IPS-18a (cell line): ENCODE results near the gene EML4.

Experiments used
- H3K27ac ChIP-seq: one replicate; pipeline ENCODE4 v1.5.1; 2013; ENCODE audit warnings: low read length
- H3K27me3 ChIP-seq: one replicate; pipeline ENCODE4 v1.6.1; 2013; ENCODE audit warnings: mild to moderate bottlenecking, low read length; ENCODE audit not compliant: control insufficient read depth, insufficient read depth
- H3K36me3 ChIP-seq: one replicate; pipeline ENCODE4 v1.6.1; 2013; ENCODE audit warnings: low read depth, low read length; ENCODE audit not compliant: control insufficient read depth
- H3K4me1 ChIP-seq: one replicate; pipeline ENCODE4 v1.6.1; 2013; ENCODE audit warnings: low read depth, low read length; ENCODE audit not compliant: control insufficient read depth
- H3K4me3 ChIP-seq: one replicate; pipeline ENCODE4 v1.5.1; 2013; ENCODE audit warnings: low read length
- H3K9ac ChIP-seq: one replicate; pipeline ENCODE4 v1.6.1; 2013; ENCODE audit warnings: mild to moderate bottlenecking, low read length, moderate library complexity
- H3K9me3 ChIP-seq: one replicate; pipeline ENCODE4 v1.6.1; 2013; ENCODE audit warnings: low read depth, low read length; ENCODE audit not compliant: control insufficient read depth

EML4 gene

DNA sequence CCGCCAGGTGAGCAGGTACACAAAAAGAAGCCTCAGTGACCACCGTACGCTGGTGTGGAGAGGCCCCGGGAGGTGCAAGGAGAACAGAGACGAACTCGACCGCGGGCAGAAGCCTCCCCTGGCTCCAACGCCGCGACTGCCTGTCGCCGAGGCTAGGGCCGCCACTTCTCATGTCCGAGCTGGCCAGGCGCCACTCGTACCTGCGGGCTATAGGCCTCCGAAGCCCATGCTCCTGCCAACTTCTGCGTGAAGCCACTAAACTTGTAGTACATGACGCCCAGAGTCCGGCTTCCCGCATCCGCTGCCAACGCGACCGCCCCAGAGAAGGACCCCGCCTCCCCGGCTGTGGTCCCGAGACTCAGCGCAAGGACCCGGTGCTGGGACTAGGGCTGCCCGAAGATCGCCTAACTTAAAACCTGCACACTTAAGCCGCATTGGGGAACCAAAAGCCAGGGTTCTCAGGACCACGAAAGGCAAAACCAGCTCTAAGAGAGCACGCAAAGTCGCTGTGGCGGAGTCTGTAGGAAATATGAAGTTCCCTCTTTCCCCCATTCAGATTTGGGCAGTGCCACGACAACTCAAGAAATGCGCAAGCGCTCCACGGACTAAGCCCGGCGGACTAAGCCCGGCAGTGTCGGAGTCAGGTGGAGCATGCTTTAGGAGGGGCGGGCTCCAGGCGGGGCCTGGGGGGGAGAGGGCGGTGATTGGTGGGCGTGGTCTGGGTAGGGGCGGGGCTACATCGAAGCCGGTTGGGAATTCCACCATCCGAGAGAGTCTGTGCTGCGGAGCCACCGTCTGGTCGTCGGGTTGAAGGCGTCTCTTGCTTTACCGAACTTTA, 192.0 kb downstream of the EML4 start, which contains the start of gene COX7A2L:
Gene COX7A2L (minus strand): TSS at position 328 of the 838 bp plus-strand sequence. CDS start 56 bp downstream, at position 272.
- no peaks in the 10 kb centered on the region for H3K27me3 ChIP-seq
- H3K4me3 ChIP-seq: peak within 1 kb of the TSS; percentile 96
- no peaks in the 10 kb centered on the region for H3K36me3 ChIP-seq
- no peaks in the 10 kb centered on the region for H3K9me3 ChIP-seq
- peak within 1 kb of the TSS; percentile 92 for H3K9ac ChIP-seq
- peaks cover 15% of the 10 kb centered on the region for H3K4me1 ChIP-seq
- peak within 1 kb of the TSS; percentile 98 for H3K27ac ChIP-seq

DNA sequence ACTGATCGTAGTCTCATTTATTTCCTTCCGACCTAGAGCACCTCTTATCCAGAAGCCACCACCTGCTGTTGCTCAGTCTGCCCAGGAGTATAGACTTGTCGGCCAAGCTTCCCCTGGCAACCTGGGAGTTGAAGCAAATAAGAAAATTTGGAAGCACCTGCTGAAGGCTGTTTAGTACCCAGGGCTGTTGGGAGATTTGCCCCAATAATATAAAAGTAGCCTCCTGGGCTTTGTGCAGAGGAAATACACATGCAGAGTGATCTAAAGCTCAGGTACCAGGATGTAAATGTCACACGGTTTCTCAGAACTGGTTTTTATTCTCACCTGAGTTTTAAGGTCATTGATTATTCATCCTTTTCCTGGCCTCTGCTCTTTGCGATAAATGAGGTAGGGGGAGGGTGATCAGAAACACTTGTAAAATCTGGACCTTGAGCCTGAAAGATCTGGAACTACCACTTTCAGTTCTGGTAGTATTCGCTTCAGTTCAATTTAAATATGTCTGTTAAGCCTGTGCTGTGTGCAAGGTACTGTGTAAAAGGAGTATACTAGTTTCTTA, 192.7 kb downstream of the EML4 start:
- Histone ChIP-seq H3K9ac (peak overlapping the region; percentile 92), H3K4me3 (peak overlapping the region; percentile 96), H3K4me1 (peaks cover 15% of the 10 kb centered on the region), H3K9me3 (no peaks in the 10 kb centered on the region), H3K36me3 (no peaks in the 10 kb centered on the region), H3K27ac (no peak overlapping the region), H3K27me3 (no peaks in the 10 kb centered on the region)

DNA sequence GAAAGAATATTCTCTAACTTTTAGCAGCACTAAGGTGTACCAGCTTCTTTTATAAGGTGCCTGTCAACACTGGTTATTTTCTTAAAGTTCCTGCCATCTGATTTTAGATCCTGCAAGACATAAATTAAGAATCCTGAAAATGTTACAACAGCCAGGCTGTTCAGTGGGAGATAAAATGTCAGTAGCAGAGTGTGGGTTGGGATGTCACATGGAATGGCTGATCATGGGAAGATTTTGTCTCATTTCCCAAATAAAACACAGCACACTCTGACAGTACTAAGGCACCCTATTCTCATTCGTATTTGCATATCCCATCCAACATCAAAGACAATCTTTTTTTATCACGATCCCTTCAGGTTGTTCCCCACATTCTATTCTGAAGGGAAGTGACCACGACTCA, 194.3 kb downstream of the EML4 start:
- no peak overlapping the region for H3K27ac ChIP-seq
- no peak overlapping the region for H3K9ac ChIP-seq
- H3K4me3 ChIP-seq: no peak overlapping the region
- H3K36me3 ChIP-seq: no peaks in the 10 kb centered on the region
- peaks cover 15% of the 10 kb centered on the region for H3K4me1 ChIP-seq
- no peaks in the 10 kb centered on the region for H3K27me3 ChIP-seq
- H3K9me3 ChIP-seq: no peaks in the 10 kb centered on the region

DNA sequence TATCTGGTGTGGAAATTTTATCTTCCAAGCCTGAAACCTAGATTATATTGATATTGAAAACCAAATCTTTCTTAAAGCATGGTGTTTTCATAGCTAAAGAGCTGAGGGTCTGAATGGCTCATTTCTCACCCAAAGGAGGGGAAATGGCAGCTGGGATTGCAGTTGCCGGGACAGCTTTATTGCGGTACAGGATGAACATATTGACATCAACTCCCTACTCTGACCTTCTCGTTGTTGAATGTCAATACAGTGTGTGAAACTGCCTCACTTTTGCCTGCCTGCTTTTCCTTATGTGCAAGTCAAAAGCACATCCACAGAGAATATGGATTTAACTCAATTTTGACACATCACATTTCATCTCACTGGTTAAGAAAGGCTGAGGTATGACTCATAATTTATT, 195.5 kb downstream of the EML4 start:
- no peak overlapping the region for H3K9ac ChIP-seq
- H3K27me3 ChIP-seq: no peaks in the 10 kb centered on the region
- H3K27ac ChIP-seq: no peak overlapping the region
- no peak overlapping the region for H3K4me3 ChIP-seq
- H3K9me3 ChIP-seq: no peaks in the 10 kb centered on the region
- peaks cover 10% of the 10 kb centered on the region for H3K4me1 ChIP-seq
- H3K36me3 ChIP-seq: no peaks in the 10 kb centered on the region

DNA sequence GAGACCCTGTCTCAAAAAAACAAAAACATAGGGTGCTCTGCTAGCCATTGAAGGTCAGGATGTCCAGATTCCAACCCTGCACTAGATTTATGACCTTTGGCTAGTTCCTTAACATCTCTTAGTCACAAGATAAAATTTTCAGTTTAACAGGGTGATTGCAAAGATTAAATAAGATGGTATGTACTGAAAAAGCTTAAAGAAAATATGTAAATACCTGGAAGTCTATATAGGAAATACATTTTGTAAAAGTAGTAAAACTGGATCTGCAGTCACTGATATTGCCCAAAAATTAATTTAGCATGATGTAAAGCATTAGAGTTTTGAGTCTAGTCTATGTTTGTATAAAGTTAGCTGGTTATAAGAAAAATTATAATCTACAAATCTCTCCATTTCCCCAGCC, 197.3 kb downstream of the EML4 start:
- Histone ChIP-seq H3K27me3 (no peaks in the 10 kb centered on the region), H3K36me3 (no peaks in the 10 kb centered on the region), H3K9me3 (no peaks in the 10 kb centered on the region), H3K4me1 (peaks cover 7% of the 10 kb centered on the region), H3K9ac (no peak overlapping the region), H3K4me3 (no peak overlapping the region), H3K27ac (no peak overlapping the region)

DNA sequence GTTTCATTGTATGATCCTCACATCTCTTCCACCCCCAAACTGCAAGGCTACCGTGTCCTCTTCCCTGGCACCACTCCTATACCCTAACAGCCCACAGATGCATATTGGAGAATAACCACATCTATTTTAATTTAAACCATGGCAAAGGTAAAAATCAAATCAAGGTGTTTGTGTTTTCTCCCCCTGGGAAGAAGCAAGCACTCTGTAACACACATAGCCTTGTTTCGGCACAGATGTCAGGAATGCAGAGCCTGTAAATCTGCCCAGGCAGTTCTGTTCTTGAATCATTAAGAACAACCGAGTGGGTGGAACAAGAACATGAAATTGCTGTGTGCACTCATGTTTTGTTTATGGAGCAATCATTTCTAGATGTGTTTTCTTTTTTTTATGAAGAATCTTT, 198.7 kb downstream of the EML4 start:
- no peak overlapping the region for H3K27ac ChIP-seq
- no peaks in the 10 kb centered on the region for H3K36me3 ChIP-seq
- H3K9me3 ChIP-seq: no peaks in the 10 kb centered on the region
- H3K27me3 ChIP-seq: no peaks in the 10 kb centered on the region
- no peak overlapping the region for H3K9ac ChIP-seq
- H3K4me3 ChIP-seq: no peak overlapping the region
- H3K4me1 ChIP-seq: no peaks in the 10 kb centered on the region

DNA sequence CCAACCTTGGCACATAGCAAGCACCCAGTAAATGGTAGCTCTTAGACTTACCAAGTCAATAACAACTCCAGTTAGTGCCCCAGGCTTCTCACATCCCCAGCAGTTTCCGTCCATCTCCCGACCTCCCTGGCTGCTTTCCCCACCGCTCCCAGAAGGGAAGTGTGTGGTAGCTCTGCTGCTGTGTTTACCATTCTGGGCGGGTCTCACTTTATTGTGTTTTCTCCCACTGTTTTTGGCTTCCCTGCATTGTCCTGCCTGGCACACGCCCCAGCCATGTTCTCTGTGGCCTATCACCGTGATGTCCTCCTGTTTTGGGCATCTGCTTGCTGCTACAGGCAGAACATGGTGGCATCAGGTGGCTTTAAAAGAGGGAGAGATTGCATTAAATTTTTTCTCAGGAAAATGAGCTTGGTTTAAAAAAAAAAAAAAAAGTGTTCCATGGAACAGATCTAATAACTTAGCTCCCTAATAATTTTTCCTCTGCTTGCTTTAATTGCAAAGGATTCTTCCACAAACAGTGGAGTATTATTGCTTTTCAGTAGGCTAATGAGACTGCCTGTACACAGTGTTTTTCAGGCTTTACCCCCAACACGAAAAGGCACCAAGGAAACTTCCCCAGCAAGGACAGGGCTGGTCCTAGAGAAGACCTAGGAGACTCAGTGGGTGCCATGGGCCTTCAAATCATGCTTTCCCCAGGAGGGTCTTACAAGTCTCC, 199.8 kb downstream of the EML4 start:
- no peaks in the 10 kb centered on the region for H3K27me3 ChIP-seq
- no peak overlapping the region for H3K9ac ChIP-seq
- no peaks in the 10 kb centered on the region for H3K36me3 ChIP-seq
- H3K27ac ChIP-seq: no peak overlapping the region
- no peaks in the 10 kb centered on the region for H3K9me3 ChIP-seq
- no peak overlapping the region for H3K4me3 ChIP-seq
- H3K4me1 ChIP-seq: no peaks in the 10 kb centered on the region

DNA sequence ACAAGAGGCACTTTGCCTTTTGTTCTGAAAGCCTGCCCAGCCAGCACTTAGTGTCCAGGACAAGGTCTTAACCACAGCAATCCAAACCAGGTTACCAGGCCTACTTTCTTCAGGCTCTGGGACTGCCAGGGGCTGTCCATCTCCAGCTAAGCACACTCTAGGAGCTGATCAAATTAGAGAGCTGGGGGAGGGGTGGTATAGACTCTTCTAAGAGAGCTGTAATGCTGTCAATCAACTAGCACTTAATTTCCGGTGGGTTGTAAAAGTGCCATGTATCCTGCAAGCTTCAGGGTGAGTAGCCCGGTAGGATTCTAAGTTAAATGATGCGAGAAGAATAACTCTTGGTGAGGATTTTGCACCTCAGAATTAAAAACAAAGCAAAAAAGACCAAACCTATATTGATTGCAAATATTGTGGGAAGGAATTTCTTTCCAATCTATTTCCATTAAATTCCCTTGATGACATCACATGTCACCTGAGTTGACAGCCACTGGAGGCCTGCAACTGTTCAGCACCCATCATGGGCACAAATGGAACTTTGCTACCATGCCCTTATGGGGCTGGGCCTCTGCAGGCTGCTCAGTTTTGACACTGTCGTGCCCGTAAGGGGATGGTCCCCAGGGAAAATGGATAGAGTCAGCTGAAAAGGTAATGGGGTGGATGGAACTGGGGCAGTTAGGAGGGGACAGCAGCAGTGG, 200.5 kb downstream of the EML4 start:
- H3K27ac ChIP-seq: no peak overlapping the region
- no peaks in the 10 kb centered on the region for H3K4me1 ChIP-seq
- H3K9ac ChIP-seq: no peak overlapping the region
- no peaks in the 10 kb centered on the region for H3K27me3 ChIP-seq
- no peaks in the 10 kb centered on the region for H3K9me3 ChIP-seq
- H3K4me3 ChIP-seq: no peak overlapping the region
- H3K36me3 ChIP-seq: no peaks in the 10 kb centered on the region

DNA sequence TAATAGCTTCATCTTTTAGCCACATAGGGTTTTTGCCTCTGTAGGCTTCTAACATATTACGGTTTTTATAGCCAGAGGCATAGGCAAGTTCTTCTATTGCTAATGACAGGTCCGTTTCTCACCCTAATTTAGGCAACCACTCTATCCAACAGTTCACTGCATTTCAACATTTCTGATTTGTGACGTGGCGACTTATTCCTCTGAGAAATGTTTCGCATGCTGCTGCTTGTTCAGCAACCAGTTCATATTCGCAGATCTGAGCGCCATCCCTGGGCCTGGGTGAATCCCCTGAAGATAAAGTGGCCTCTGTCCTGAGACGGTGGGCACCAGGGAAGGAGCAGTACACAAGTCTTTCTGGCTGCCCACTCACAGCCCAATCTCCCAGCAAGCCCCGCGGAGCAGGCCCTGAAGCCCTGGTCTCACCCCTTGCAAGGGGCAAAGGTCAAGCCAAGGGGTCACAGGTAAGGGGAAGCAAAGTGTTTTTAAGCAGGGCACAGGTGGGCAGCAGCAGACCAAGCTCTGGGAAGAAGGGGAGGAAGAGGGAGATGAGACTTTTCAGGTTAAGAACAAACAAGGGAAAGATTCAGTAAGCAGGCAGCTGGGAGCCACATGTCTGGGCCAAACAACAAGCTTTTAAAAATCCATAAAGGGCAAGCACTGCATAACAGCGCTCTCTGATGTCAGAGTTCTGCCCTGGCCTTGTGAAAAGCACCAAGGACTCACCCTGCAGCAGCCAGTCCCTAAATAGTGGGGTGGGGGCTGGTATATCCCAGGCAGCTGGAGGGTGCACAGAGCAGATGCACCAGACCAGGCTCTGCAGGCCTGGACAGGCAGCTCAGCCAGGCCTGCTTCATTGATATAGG, 202.7 kb downstream of the EML4 start:
- Histone ChIP-seq H3K4me1 (no peaks in the 10 kb centered on the region), H3K27ac (no peak overlapping the region), H3K9ac (no peak overlapping the region), H3K36me3 (no peaks in the 10 kb centered on the region), H3K27me3 (no peaks in the 10 kb centered on the region), H3K4me3 (no peak overlapping the region), H3K9me3 (no peaks in the 10 kb centered on the region)

DNA sequence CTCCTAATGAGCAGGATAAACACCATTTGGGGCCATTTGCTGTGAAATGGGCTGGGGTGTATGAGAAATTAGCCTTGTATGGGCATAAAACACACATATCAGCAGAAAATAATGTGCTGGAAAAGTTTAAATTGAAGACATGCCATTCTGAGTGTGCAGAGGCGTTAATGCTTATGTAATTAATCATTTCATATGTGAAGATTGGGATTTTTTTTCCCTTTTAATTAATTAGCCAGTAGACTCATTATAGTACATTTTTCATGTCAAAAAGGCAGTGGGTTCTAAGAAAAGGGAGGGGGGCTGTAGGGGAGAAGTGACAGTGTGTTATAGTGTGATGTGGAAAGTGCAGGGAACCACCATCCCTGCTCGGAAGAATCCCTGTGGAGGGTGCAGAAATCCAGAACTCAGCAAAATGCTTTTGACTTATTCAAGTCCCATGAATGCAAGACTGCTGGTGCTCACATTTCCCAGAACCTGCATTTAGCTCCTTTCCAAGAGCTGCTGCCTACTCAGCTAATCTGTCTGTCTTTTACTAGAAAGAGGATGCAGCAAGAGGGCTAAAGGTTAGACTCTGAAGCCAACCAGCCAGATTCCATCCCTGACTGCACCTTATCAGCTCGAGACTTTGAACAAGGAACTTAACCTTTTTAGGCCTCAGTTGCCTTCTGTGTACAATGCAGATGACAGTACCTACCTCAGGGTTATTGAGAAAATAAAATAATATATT, 203.5 kb downstream of the EML4 start:
- H3K9ac ChIP-seq: no peak overlapping the region
- no peak overlapping the region for H3K27ac ChIP-seq
- no peaks in the 10 kb centered on the region for H3K9me3 ChIP-seq
- H3K27me3 ChIP-seq: no peaks in the 10 kb centered on the region
- H3K4me1 ChIP-seq: no peaks in the 10 kb centered on the region
- H3K4me3 ChIP-seq: no peak overlapping the region
- no peaks in the 10 kb centered on the region for H3K36me3 ChIP-seq
